Chondrocyte (in vitro differentiated cells): ENCODE results near the gene SNED1. TPM values are rescaled to one million over a fixed set of nuclear protein-coding genes. Genes with fewer than 3 reads are reported as not detected.

Experiments used
- DNase-seq: peaks from one replicate; pipeline ENCODE4 v3.0.0; 2021; ENCODE audit warnings: mixed read lengths, low spot score
- H3K27ac Mint-ChIP-seq: one replicate; pipeline ENCODE4 v1.8.0; 2021; ENCODE audit warnings: mild to moderate bottlenecking, moderate library complexity, mixed read lengths; ENCODE audit not compliant: unreplicated experiment
- H3K27me3 Mint-ChIP-seq: 2 replicates; pipeline ENCODE4 v1.8.0; 2021; ENCODE audit warnings: low read depth, mixed read lengths
- H3K36me3 Mint-ChIP-seq: 2 replicates; pipeline ENCODE4 v1.8.0; 2021; ENCODE audit warnings: low read depth, mixed read lengths
- H3K4me1 Mint-ChIP-seq: 2 replicates; pipeline ENCODE4 v1.8.0; 2021; ENCODE audit warnings: low read depth, mild to moderate bottlenecking, mixed read lengths
- H3K4me3 Mint-ChIP-seq: one replicate; pipeline ENCODE4 v1.8.0; 2021; ENCODE audit warnings: mild to moderate bottlenecking, moderate library complexity, mixed read lengths; ENCODE audit not compliant: unreplicated experiment
- H3K9me3 Mint-ChIP-seq: 2 replicates; pipeline ENCODE4 v1.8.0; 2021; ENCODE audit warnings: low read depth, mixed read lengths
- total RNA-seq: library from RNA; stranded (reverse); gene quantifications from 3 replicates; pipeline ENCODE4 v1.2.1, GENCODE V29; 2021
- TF ChIP-seq, protein P1 (sequence below): fragments of 200-600 bp; sonication (generic); IDR thresholded peaks from 2 replicates; pipeline ENCODE4 v1.5.0; 2021; ENCODE audit warnings: antibody characterized with exemption, mild to moderate bottlenecking, moderate library complexity

The SNED1 gene
- total RNA-seq, 1 donor from 2014 or later: 1.9 TPM

DNA sequence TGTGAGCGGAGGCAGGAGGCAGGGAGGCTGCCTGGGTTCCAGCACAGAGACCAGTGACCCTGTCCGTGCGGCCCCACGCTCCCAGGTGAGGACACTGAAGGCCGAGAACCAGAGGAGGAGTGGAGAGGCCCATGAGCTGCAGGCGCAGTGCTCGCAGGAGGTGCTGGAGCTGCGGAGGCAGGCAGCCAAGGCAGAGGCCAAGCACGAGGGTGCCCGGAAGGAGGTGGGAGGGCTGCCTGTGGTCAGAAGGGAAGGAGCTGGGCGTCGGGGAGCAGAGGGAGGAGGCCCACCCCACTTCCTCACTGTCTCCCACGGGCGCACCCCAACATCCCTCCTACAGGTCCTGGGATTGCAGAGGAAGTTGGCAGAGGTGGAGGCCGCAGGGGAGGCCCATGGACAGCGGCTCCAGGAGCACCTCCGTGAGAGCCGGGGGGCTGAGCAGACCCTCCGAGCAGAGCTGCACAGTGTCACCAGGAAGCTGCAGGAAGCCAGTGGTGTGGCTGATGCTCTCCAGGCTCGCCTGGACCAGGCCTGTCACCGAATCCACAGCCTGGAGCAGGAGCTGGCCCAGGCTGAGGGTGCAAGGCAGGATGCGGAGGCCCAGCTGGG is 33.0 kb upstream of the SNED1 start:
- Mint-ChIP-seq H3K9me3 (peaks cover 3% of the 10 kb centered on the region), H3K4me1 (peaks cover 9% of the 10 kb centered on the region), H3K4me3 (no peak overlapping the region), H3K27me3 (peaks cover 6% of the 10 kb centered on the region), H3K36me3 (peaks cover 3% of the 10 kb centered on the region), H3K27ac (no peak overlapping the region)
- TF ChIP-seq, protein P1, sequence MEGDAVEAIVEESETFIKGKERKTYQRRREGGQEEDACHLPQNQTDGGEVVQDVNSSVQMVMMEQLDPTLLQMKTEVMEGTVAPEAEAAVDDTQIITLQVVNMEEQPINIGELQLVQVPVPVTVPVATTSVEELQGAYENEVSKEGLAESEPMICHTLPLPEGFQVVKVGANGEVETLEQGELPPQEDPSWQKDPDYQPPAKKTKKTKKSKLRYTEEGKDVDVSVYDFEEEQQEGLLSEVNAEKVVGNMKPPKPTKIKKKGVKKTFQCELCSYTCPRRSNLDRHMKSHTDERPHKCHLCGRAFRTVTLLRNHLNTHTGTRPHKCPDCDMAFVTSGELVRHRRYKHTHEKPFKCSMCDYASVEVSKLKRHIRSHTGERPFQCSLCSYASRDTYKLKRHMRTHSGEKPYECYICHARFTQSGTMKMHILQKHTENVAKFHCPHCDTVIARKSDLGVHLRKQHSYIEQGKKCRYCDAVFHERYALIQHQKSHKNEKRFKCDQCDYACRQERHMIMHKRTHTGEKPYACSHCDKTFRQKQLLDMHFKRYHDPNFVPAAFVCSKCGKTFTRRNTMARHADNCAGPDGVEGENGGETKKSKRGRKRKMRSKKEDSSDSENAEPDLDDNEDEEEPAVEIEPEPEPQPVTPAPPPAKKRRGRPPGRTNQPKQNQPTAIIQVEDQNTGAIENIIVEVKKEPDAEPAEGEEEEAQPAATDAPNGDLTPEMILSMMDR: no peak
- DNase-seq: no peak

DNA sequence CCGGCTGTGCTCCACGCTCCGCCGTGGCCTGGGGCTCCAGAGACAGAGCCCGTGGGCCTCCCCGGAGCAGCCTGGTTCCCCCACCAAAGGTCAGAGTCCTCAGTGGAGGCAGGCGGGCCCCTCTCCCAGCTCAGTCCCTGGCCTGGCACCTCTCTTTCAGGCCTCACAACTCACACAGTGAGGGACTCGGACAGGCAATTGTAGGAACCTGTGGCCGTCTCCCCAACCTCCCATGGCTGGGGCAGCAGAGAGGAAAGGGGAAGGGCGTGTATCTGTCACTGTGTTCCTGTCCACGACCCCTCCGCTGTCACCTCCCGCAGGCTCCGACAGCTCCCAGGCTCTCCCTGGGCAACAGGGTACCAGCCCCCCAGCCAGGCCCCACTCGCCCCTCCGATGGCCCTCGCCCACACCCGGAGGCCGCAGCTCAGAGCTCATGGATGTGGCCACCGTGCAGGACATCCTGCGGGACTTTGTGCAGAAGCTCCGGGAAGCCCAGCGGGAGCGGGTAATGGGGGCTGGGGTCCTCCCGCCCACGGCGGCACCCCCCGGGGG is 32.4 kb upstream of the SNED1 start:
- Mint-ChIP-seq H3K4me1 (peaks cover 3% of the 10 kb centered on the region), H3K9me3 (peaks cover 3% of the 10 kb centered on the region), H3K27me3 (peaks cover 7% of the 10 kb centered on the region), H3K36me3 (peaks cover 4% of the 10 kb centered on the region), H3K27ac (no peak overlapping the region), H3K4me3 (no peak overlapping the region)
- DNase-seq: peak; percentile 81
- TF ChIP-seq, protein P1: no peak

DNA sequence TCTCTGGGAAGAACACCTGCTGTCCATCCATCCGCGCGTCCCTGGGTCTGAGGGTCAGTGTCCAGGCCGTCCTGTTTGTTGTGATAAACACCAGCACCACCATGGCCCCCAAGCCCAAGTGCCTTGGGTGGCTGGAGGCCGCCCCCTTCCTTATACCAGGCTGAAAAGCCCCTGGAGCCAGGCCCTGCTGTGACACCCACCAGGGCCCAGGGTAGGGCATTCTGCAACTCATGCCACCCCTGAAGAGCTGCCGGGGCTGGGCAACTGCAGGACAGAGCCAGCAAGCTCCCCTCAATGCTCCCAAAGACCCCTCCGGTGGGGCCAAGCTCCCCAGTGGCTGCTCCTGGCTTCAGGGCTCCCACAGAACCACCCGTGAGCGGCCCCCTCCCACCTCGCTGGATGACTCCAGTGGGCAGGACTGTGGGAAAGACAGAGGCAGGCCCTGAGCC is 31.9 kb upstream of the SNED1 start:
- Mint-ChIP-seq H3K9me3 (peaks cover 3% of the 10 kb centered on the region), H3K4me1 (peaks cover 3% of the 10 kb centered on the region), H3K36me3 (peaks cover 4% of the 10 kb centered on the region), H3K4me3 (no peak overlapping the region), H3K27ac (no peak overlapping the region), H3K27me3 (peaks cover 8% of the 10 kb centered on the region)
- peak; percentile 84 for DNase-seq
- TF ChIP-seq, protein P1: no peak

DNA sequence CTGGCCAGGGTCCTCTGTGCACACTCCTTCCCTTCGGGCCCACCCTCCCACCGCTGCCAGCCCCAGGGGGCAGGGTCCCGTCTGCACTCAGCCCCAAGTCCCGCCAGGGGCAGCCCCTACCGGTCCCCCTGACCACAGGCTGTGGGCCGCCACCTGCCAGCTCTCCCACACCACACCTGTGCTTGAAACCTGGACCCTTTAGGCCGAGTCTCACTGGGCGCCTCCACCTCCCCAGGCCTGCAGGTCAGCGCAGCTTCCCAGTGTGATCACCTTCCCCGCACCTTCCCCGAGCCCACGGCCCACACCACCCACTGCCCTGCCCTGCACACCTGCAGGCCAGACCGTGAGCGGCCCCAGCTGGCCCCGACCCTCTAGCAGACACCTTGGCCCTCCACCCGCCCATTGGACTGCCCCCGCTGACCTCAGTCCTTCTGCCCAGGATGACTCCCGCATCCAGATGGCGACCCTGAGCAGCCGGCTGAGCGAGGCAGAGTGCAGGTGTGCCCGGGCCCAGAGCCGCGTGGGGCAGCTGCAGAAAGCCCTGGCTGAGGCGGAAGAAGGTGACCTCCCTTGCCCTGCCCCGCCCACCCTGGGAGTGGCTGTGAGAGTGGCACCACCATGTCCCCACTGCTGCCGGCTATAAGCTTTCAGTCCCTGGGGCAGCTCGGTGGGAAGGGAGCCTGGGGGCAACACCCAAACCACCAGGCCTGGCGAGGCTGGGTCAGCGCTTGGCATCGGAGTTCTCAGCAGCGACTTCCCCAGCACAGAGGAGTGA is 31.3 kb upstream of the SNED1 start:
- TF ChIP-seq, protein P1: no peak
- Mint-ChIP-seq H3K27ac (no peak overlapping the region), H3K27me3 (peaks cover 14% of the 10 kb centered on the region), H3K4me3 (no peak overlapping the region), H3K36me3 (peaks cover 4% of the 10 kb centered on the region), H3K9me3 (peaks cover 3% of the 10 kb centered on the region), H3K4me1 (peaks cover 3% of the 10 kb centered on the region)
- no peak for DNase-seq
